B cell (primary cell): Measurements from ENCODE around the gene CRYBG2. TPM values are rescaled to one million over a fixed set of nuclear protein-coding genes. Genes with fewer than 3 reads are reported as not detected.

ENCODE experiments used
- ATAC-seq: fragments of 200-7000 bp; cut with Tn5 transposase; one replicate; pipeline ENCODE4 v1.10.0; 2021; ENCODE audit warnings: low read depth, mild to moderate bottlenecking, moderate number of reproducible peaks, moderate library complexity
- CTCF ChIA-PET: fragments of 350-600 bp; sonication (Branson Sonifier 250); formaldehyde crosslinking; loops from one replicate; lab custom pipeline; 2021; ENCODE audit warnings: antibody characterized with exemption, inconsistent platforms; lab: Charles Lee
- POLR2A ChIA-PET: fragments of 350-600 bp; sonication (Branson Sonifier 250); formaldehyde crosslinking; loops from one replicate; lab custom pipeline; 2021; ENCODE audit warnings: antibody characterized with exemption; lab: Charles Lee
- DNase-seq: peaks from one replicate; pipeline ENCODE4 v3.0.0; 2013
- H2AFZ ChIP-seq: 2 replicates; pipeline ENCODE4 v1.6.1; 2012; ENCODE audit warnings: mild to moderate bottlenecking, low read depth, low read length; ENCODE audit not compliant: insufficient read depth, poor library complexity, severe bottlenecking
- H3K27ac ChIP-seq, 2 donors: 1 replicate in 1 of 2; 2 replicates in 1 of 2; pipeline ENCODE4 v1.5.1; 2012 to 2013; ENCODE audit warnings: low read length in 2 of 2, mild to moderate bottlenecking in 2 of 2, moderate library complexity in 1 of 2
- H3K27me3 ChIP-seq, 4 experiments: fragments of 200-600 bp in 1 of 4; sonication (generic) in 1 of 4; replicated peaks in 1 of 4; 1 replicate in 2 of 4; 2 replicates in 2 of 4; pipeline versions ENCODE4 v1.6.1 to v1.7.0; 2013 to 2016; ENCODE audit warnings: low read length in 3 of 4, mild to moderate bottlenecking in 2 of 4, mixed read lengths in 1 of 4, moderate library complexity in 1 of 4; ENCODE audit not compliant: insufficient read depth in 4 of 4, control insufficient read depth in 3 of 4; ENCODE audit errors: control extremely low read depth in 1 of 4
- H3K36me3 ChIP-seq, 2 experiments: replicated peaks in 1 of 2; 1 replicate in 1 of 2; 2 replicates in 1 of 2; pipeline versions ENCODE4 v1.6.1 to v1.7.1; 2013; ENCODE audit warnings: low read length in 1 of 2; ENCODE audit not compliant: insufficient read depth in 2 of 2, control insufficient read depth in 1 of 2; ENCODE audit errors: control extremely low read depth in 1 of 2, extremely low read depth in 1 of 2
- H3K4me1 ChIP-seq, 2 donors: fragments of 200-600 bp in 1 of 2; sonication (generic) in 1 of 2; 1 replicate in 1 of 2; 2 replicates in 1 of 2; pipeline versions ENCODE4 v1.5.1 to v1.6.1; 2013 to 2017; ENCODE audit warnings: low read length in 2 of 2; ENCODE audit not compliant: control insufficient read depth in 2 of 2, insufficient read depth in 2 of 2
- H3K4me2 ChIP-seq: replicated peaks from 2 replicates; pipeline ENCODE3; 2012; ENCODE audit warnings: mild to moderate bottlenecking, low read depth, low read length; ENCODE audit not compliant: poor library complexity, severe bottlenecking
- H3K4me3 ChIP-seq, 5 experiments: fragments of 200-600 bp in 1 of 5; sonication (generic) in 1 of 5; 1 replicate in 3 of 5; 2 replicates in 2 of 5; pipeline versions ENCODE4 v1.5.1 to v1.7.0; 2011 to 2016; ENCODE audit warnings: low read length in 4 of 5, mild to moderate bottlenecking in 4 of 5, low read depth in 2 of 5, control low read depth in 1 of 5, moderate library complexity in 1 of 5; ENCODE audit not compliant: insufficient read depth in 1 of 5; ENCODE audit errors: control extremely low read depth in 1 of 5, extremely low read depth in 1 of 5
- H3K79me2 ChIP-seq: fragments of 200-600 bp; sonication (generic); one replicate; pipeline ENCODE4 v1.6.0; 2016; ENCODE audit warnings: low read length; ENCODE audit not compliant: control insufficient read depth, insufficient read depth
- H3K9ac ChIP-seq: fragments of 200-600 bp; sonication (generic); 2 replicates; pipeline ENCODE4 v1.6.1; 2017; ENCODE audit warnings: mild to moderate bottlenecking, low read length, moderate library complexity
- H3K9me3 ChIP-seq, 3 donors: one replicate each; pipeline versions ENCODE4 v1.6.1 to v1.7.1; 2013; ENCODE audit warnings: low read length in 2 of 3; ENCODE audit not compliant: control insufficient read depth in 2 of 3, insufficient read depth in 1 of 3; ENCODE audit errors: control extremely low read depth in 1 of 3
- H4K20me1 ChIP-seq: 2 replicates; pipeline ENCODE4 v1.6.0; 2012; ENCODE audit warnings: mild to moderate bottlenecking, low read length; ENCODE audit not compliant: insufficient read depth, control insufficient read depth, poor library complexity, severe bottlenecking
- H3K27ac Mint-ChIP-seq: one replicate; pipeline ENCODE4 v1.8.0; 2021; ENCODE audit warnings: mixed read lengths
- H3K27me3 Mint-ChIP-seq: one replicate; pipeline ENCODE4 v1.8.0; 2021; ENCODE audit warnings: mixed read lengths
- H3K4me1 Mint-ChIP-seq: one replicate; pipeline ENCODE4 v1.8.0; 2021; ENCODE audit warnings: mixed read lengths
- H3K4me3 Mint-ChIP-seq: one replicate; pipeline ENCODE4 v1.8.0; 2021; ENCODE audit warnings: mixed read lengths
- H3K9me3 Mint-ChIP-seq: one replicate; pipeline ENCODE4 v1.8.0; 2022; ENCODE audit warnings: mixed read lengths; ENCODE audit not compliant: insufficient read depth
- CTCF ChIP-seq: fragments of 200-600 bp; IDR thresholded peaks from one replicate; pipeline ENCODE4 v1.8.0; 2022; ENCODE audit warnings: antibody characterized with exemption, mild to moderate bottlenecking
- EZH2 ChIP-seq: IDR thresholded peaks from 2 replicates; pipeline ENCODE4 v1.6.1; 2012; ENCODE audit warnings: borderline replicate concordance, low read depth, mild to moderate bottlenecking, moderate library complexity, low read length; ENCODE audit not compliant: insufficient read depth, poor library complexity, severe bottlenecking
- WGBS: methylation state at CpG from one replicate; pipeline ENCODE4 v1.1.5; 2013; ENCODE audit warnings: missing lambda C conversion rate; ENCODE audit not compliant: insufficient coverage; 5-methylcytosine and 5-hydroxymethylcytosine counted together
- intact Hi-C: fragments of 100-400 bp; cut with micrococcal nuclease; formaldehyde crosslinking; loops from one replicate; pipeline ENCODE4 v1.10.0; 2022
- polyA plus RNA-seq: library from polyadenylated mRNA; depleted of rRNA; stranded (reverse); fragments of >200 nt; gene quantifications from 2 replicates; pipeline ENCODE4 v1.2.3, GENCODE V29; 2012
- total RNA-seq, 2 donors: library from RNA; stranded (reverse); fragments of 120-200 nt in 1 of 2; gene quantifications; 1 replicate in 1 of 2; 2 replicates in 1 of 2; pipeline versions ENCODE4 v1.2.3 to v1.2.4, GENCODE V29; 2013 to 2022

Gene CRYBG2
- total and polyA plus RNA-seq, 2 donors (not counting 1 experiment from before 2014, with no cell fraction given): 3.3 to 5.3 TPM

- no peaks in the 10 kb centered on the region for H4K20me1 ChIP-seq
- H3K79me2 ChIP-seq: peaks cover 25% of the 10 kb centered on the region
- no peaks in the 10 kb centered on the region for H3K27me3 Mint-ChIP-seq
- WGBS: 89% methylated on average over 3 of the region's 4 CpGs
- H3K27ac ChIP-seq: peak overlapping the region; percentile 93 to 96
- H3K36me3 ChIP-seq: peaks cover 0 to 3% of the 10 kb centered on the region in 2 experiments
- H3K9ac ChIP-seq: no peak overlapping the region
- H2AFZ ChIP-seq: no peak overlapping the region
- DNase-seq (no peak), ATAC-seq (no peak)
- CTCF ChIA-PET: interaction anchor here (1.5 to 26.4 kb wide), 2 partner anchors 16 to 27 kb away, joined by 3 to 1400 read pairs; partner anchors contain the start of genes CD52 and UBXN11
- H3K4me2 ChIP-seq: peak overlapping the region; percentile 65
- H3K4me1 Mint-ChIP-seq: peaks cover 77% of the 10 kb centered on the region
- no peaks in the 10 kb centered on the region for H3K9me3 ChIP-seq
- peaks cover 63 to 70% of the 10 kb centered on the region in 2 donors for H3K4me1 ChIP-seq
- no peak overlapping the region for H3K4me3 ChIP-seq
- H3K9me3 Mint-ChIP-seq: no peaks in the 10 kb centered on the region
- H3K27me3 ChIP-seq: no peaks in the 10 kb centered on the region
- peak overlapping the region; percentile 63 for H3K4me3 Mint-ChIP-seq
- intact Hi-C loops: no loop called here
- peak overlapping the region; percentile 97 for H3K27ac Mint-ChIP-seq
- POLR2A ChIA-PET: interaction anchor here (0.6 to 21.9 kb wide), 4 partner anchors 13 to 120 kb away, joined by 3 to 1239 read pairs (median 6); partner anchors contain the start of genes CD52 and UBXN11
- TF ChIP-seq EZH2 (no peak), CTCF (no peak)
Observed at GRCh38 chr1:26291939-26292338, 62.0 kb downstream of the CRYBG2 start.

- POLR2A ChIA-PET: interaction anchor here (3.0 to 21.9 kb wide), 2 partner anchors 10 to 26 kb away, joined by 12 to 1239 read pairs; partner anchors contain the start of gene CD52
- peaks cover 80% of the 10 kb centered on the region for H3K4me1 Mint-ChIP-seq
- DNase-seq: no peak
Observed at GRCh38 chr1:26291433-26291832, 62.5 kb downstream of the CRYBG2 start.

More at GRCh38 chr1:26291433-26291832, 62.5 kb downstream of the CRYBG2 start:
- Mint-ChIP-seq H3K4me3 (peak overlapping the region; percentile 86), H3K27me3 (no peaks in the 10 kb centered on the region), H3K9me3 (no peaks in the 10 kb centered on the region), H3K27ac (peak overlapping the region; percentile 97)
- ATAC-seq: no peak
- peak overlapping the region; percentile 93 to 96 for H3K27ac ChIP-seq
- peak overlapping the region; percentile 65 for H3K4me2 ChIP-seq
- H3K4me3 ChIP-seq: no peak overlapping the region
- peaks cover 0 to 2% of the 10 kb centered on the region in 2 experiments for H3K36me3 ChIP-seq
- H4K20me1 ChIP-seq: no peaks in the 10 kb centered on the region
- H3K27me3 ChIP-seq: no peaks in the 10 kb centered on the region
- H2AFZ ChIP-seq: peak overlapping the region; percentile 3
- intact Hi-C loops: no loop called here
- H3K79me2 ChIP-seq: peaks cover 26% of the 10 kb centered on the region
- CTCF ChIA-PET: interaction anchor here (1.5 to 26.4 kb wide), 2 partner anchors 16 to 28 kb away, joined by 3 to 1400 read pairs; partner anchors contain the start of genes CD52 and UBXN11
- no peaks in the 10 kb centered on the region for H3K9me3 ChIP-seq
- 59% methylated on average over 3 of the region's 3 CpGs for WGBS
- H3K4me1 ChIP-seq: peaks cover 68 to 75% of the 10 kb centered on the region in 2 donors
- no peak for TF ChIP-seq CTCF
- no peak for TF ChIP-seq EZH2
- H3K9ac ChIP-seq: no peak overlapping the region
